Fibroblast of villous mesenchyme (primary cell): ENCODE results near the gene PACSIN1. TPM values are rescaled to one million over a fixed set of nuclear protein-coding genes. Genes with fewer than 3 reads are reported as not detected.
A peak's percentile ranks its signal among the peaks of the same experiment; 100 is the strongest.

ENCODE experiments used
- DNase-seq: peaks from one replicate; pipeline ENCODE4 v3.0.0-alpha.2; 2010; ENCODE audit warnings: low read depth
- H3K4me3 ChIP-seq: 2 replicates; pipeline ENCODE4 v1.5.1; 2011; ENCODE audit warnings: low read depth, mild to moderate bottlenecking, low read length
- CTCF ChIP-seq: IDR thresholded peaks from 2 replicates; pipeline ENCODE4 v1.5.1; 2012; ENCODE audit warnings: low read depth, mild to moderate bottlenecking, low read length; ENCODE audit not compliant: insufficient read depth
- total RNA-seq: library from RNA; depleted of rRNA; stranded (reverse); fragments of >200 nt; gene quantifications from 2 replicates; pipeline ENCODE4 v1.2.3, GENCODE V29; 2012

PACSIN1 gene
- total RNA-seq, 1 donor: under 0.01 TPM

GRCh38 chr6:34581561-34581920 lies 115.7 kb downstream of the PACSIN1 start:
- no peak for TF ChIP-seq CTCF
- no peak for DNase-seq
- H3K4me3 ChIP-seq: no peak overlapping the region

GRCh38 chr6:34583461-34583860 lies 117.6 kb downstream of the PACSIN1 start:
- DNase-seq: no peak
- H3K4me3 ChIP-seq: no peak overlapping the region
- peak; percentile 13 for TF ChIP-seq CTCF

GRCh38 chr6:34583861-34584604 lies 118.2 kb downstream of the PACSIN1 start:
- no peak for DNase-seq
- no peak overlapping the region for H3K4me3 ChIP-seq
- no peak for TF ChIP-seq CTCF

- TF ChIP-seq CTCF: no peak
- no peak overlapping the region for H3K4me3 ChIP-seq
- DNase-seq: no peak
These were observed 118.8 kb downstream of the PACSIN1 start for GRCh38 chr6:34584694-34585093.

Other genes with a start within 250 kb of the PACSIN1 start
- 65.2 and 111 TPM in 2 replicates for gene HMGA1, start 229.2 kb upstream of the PACSIN1 start, total RNA-seq
- 22.5 and 30.9 TPM in 2 replicates for gene SMIM29, start 217.1 kb upstream of the PACSIN1 start, total RNA-seq
- gene NUDT3, start 73.4 kb upstream of the PACSIN1 start, total RNA-seq: 31.1 and 34.5 TPM in 2 replicates
- 1,680 and 1,946 TPM in 2 replicates for gene RPS10, start 40.0 kb upstream of the PACSIN1 start, total RNA-seq
- under 0.01 TPM in 2 replicates for gene SPDEF, start 90.3 kb downstream of the PACSIN1 start, total RNA-seq
- 42.2 and 58.3 TPM in 2 replicates for gene ILRUN, start 230.7 kb downstream of the PACSIN1 start, total RNA-seq